GM12891 (cell line): Measurements from ENCODE around the gene JPH3.

ENCODE experiments used
- PAX5 ChIP-seq: IDR thresholded peaks from 2 replicates; pipeline ENCODE4 v1.6.1; 2011; ENCODE audit warnings: low read length, moderate library complexity, mild to moderate bottlenecking; ENCODE audit not compliant: insufficient read depth, severe bottlenecking
- POLR2A ChIP-seq: IDR thresholded peaks from 2 replicates; pipeline ENCODE4 v1.6.1; 2011; ENCODE audit warnings: low read depth, low read length, control low read depth
- POLR2AphosphoS5 ChIP-seq: IDR thresholded peaks from 2 replicates; pipeline ENCODE4 v1.6.1; 2011; ENCODE audit warnings: low read depth, low read length, control low read depth
- SPI1 ChIP-seq: IDR thresholded peaks from 2 replicates; pipeline ENCODE4 v1.6.1; 2011; ENCODE audit warnings: low read depth, low read length, control low read depth
- TAF1 ChIP-seq: IDR thresholded peaks from 2 replicates; pipeline ENCODE4 v1.6.1; 2011; ENCODE audit warnings: low read depth, low read length, control low read depth

DNA sequence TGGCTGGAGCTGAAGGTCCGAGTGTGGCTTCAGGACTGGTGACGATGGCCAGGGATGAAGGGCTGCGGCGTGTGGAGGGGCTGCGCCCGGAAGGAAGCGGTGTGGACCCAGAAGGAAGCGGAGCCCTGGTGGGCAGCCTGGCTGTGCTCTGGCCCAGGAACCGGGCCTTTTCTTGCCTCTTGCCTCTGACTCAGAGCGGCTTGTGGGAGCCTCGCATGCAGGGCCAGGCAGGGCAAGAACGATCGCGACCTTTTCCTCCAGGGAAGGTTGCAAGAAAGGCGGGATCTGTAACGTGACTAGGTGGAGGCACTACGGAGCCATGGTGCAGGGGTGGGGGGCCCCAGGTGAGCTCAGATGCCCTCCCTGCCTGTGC, 78.0 kb downstream of the JPH3 start:
- TF ChIP-seq POLR2AphosphoS5 (no peak), SPI1 (no peak), TAF1 (no peak), POLR2A (no peak), PAX5 (no peak)
